T47D (cell line): ENCODE data around the gene PHYHD1.

Source experiments
- DNase-seq, 2 experiments: peaks; one replicate each; pipeline versions ENCODE4 v3.0.0 to v3.0.0-alpha.2; 2011 to 2012; ENCODE audit warnings: low read depth in 1 of 2, low spot score in 1 of 2
- JUND ChIP-seq: IDR thresholded peaks from 2 replicates; pipeline ENCODE4 v1.6.1; 2012; ENCODE audit warnings: low read depth
- in situ Hi-C: cut with HindIII; loops from 2 replicates; pipeline ENCODE4 v1.10.0; 2016; ENCODE audit warnings: low sequenced_read_pairs, low pct_unique_long_range_greater_than_20kb

PHYHD1 gene

DNA sequence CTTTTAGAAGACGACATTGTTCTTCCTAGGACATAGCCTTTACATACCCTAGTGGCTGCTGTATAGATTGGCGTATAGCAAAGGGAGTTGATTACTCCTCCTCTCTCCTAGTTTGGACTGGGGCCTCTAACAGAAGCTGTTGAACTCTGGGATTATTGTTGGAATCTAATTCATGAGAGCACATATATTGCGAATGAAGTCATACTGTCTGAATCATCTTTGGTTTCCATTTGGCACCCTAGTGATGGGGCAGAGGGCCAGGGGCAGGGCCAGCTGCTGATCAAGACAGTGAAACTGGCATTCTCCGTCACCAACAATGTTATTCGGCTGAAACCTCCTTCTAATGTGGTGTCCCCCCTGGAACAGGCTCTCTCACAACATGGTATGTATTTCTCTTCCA is 67.0 kb downstream of the PHYHD1 start:
- in situ Hi-C loops = no loop called here
- no peak for TF ChIP-seq JUND
- no peak for DNase-seq
